H1 (cell line): ENCODE results near the gene HCK. TPM values are rescaled to one million over a fixed set of nuclear protein-coding genes. Genes with fewer than 3 reads are reported as not detected.
A peak's percentile ranks its signal among the peaks of the same experiment; 100 is the strongest.

Source experiments
- CTCF ChIA-PET: fragments of 300-600 bp; sonication (Branson Sonifier 250); formaldehyde crosslinking; loops from one replicate; lab custom pipeline; 2021; ENCODE audit not compliant: partially characterized antibody; lab: Charles Lee
- POLR2A ChIA-PET: fragments of 300-600 bp; sonication (Branson Sonifier 250); formaldehyde crosslinking; loops from one replicate; lab custom pipeline; 2021; ENCODE audit warnings: inconsistent platforms; ENCODE audit not compliant: partially characterized antibody; lab: Charles Lee
- DNase-seq, 2 experiments: peaks; one replicate each; pipeline versions ENCODE4 v3.0.0 to v3.0.0-alpha.2; 2010 to 2022; ENCODE audit warnings: low spot score in 2 of 2, low read depth in 1 of 2, mixed read lengths in 1 of 2
- FAIRE-seq: peaks from 2 replicates; lab custom pipeline; 2011; peaks lifted over from hg19 to GRCh38; lab: Jason Lieb, UNC
- H2AFZ ChIP-seq: 2 replicates; pipeline ENCODE4 v1.8.1; 2012; ENCODE audit warnings: low read length, inconsistent platforms
- H2AK5ac ChIP-seq: 2 replicates; pipeline ENCODE4 v1.6.1; 2013; ENCODE audit warnings: low read depth, low read length
- H2BK120ac ChIP-seq: replicated peaks from 2 replicates; pipeline ENCODE3; 2013; ENCODE audit warnings: low read depth, low read length, inconsistent platforms
- H2BK12ac ChIP-seq: 2 replicates; pipeline ENCODE4 v1.6.1; 2013; ENCODE audit warnings: low read depth, low read length
- H2BK15ac ChIP-seq: 2 replicates; pipeline ENCODE4 v1.6.1; 2013; ENCODE audit warnings: low read length
- H2BK20ac ChIP-seq: 2 replicates; pipeline ENCODE4 v1.6.1; 2013; ENCODE audit warnings: low read length
- H2BK5ac ChIP-seq: 2 replicates; pipeline ENCODE4 v1.6.1; 2013; ENCODE audit warnings: low read depth, low read length
- H3K14ac ChIP-seq: 2 replicates; pipeline ENCODE4 v1.6.1; 2013; ENCODE audit warnings: inconsistent platforms; ENCODE audit not compliant: insufficient read length
- H3K18ac ChIP-seq: 2 replicates; pipeline ENCODE4 v1.6.1; 2013; ENCODE audit warnings: low read length; ENCODE audit errors: extremely low read depth
- H3K23ac ChIP-seq: 2 replicates; pipeline ENCODE4 v1.6.1; 2013; ENCODE audit warnings: inconsistent platforms; ENCODE audit not compliant: insufficient read length
- H3K23me2 ChIP-seq: 2 replicates; pipeline ENCODE4 v1.6.1; 2013; ENCODE audit warnings: low read depth, low read length
- H3K27ac ChIP-seq: 2 replicates; pipeline ENCODE4 v1.6.1; 2011; ENCODE audit warnings: low read depth, low read length, inconsistent platforms
- H3K27me3 ChIP-seq, 4 experiments: replicated peaks in 1 of 4; 1 replicate in 1 of 4; 2 replicates in 3 of 4; pipeline versions ENCODE4 v1.6.1 to v1.8.1; 2011 to 2013; ENCODE audit warnings: low read length in 3 of 4, mild to moderate bottlenecking in 3 of 4, inconsistent platforms in 2 of 4, mixed read lengths in 2 of 4, moderate library complexity in 1 of 4; ENCODE audit not compliant: control insufficient read depth in 3 of 4, insufficient read depth in 3 of 4; ENCODE audit errors: extremely low read depth in 1 of 4
- H3K36me3 ChIP-seq, 4 experiments: 2 replicates each; pipeline versions ENCODE4 v1.6.1 to v1.8.1; 2011 to 2013; ENCODE audit warnings: mild to moderate bottlenecking in 4 of 4, low read length in 3 of 4, moderate library complexity in 2 of 4, control low read depth in 1 of 4, inconsistent platforms in 1 of 4; ENCODE audit not compliant: insufficient read depth in 4 of 4, control insufficient read depth in 2 of 4
- H3K4ac ChIP-seq: replicated peaks from 2 replicates; pipeline ENCODE3; 2013; ENCODE audit warnings: low read length, low read depth, mixed read lengths, inconsistent platforms; ENCODE audit not compliant: insufficient read length
- H3K4me1 ChIP-seq, 4 experiments: replicated peaks in 1 of 4; 1 replicate in 1 of 4; 2 replicates in 3 of 4; pipeline versions ENCODE4 v1.6.1 to v1.8.1; 2011 to 2013; ENCODE audit warnings: low read length in 3 of 4, inconsistent platforms in 2 of 4, mixed read lengths in 1 of 4; ENCODE audit not compliant: insufficient read depth in 4 of 4, control insufficient read depth in 3 of 4
- H3K4me2 ChIP-seq, 2 experiments: 2 replicates each; pipeline versions ENCODE4 v1.6.1 to v1.8.1; 2011 to 2013; ENCODE audit warnings: low read depth in 2 of 2, low read length in 2 of 2, control low read depth in 1 of 2, inconsistent platforms in 1 of 2, mild to moderate bottlenecking in 1 of 2; ENCODE audit not compliant: insufficient read depth in 1 of 2
- H3K4me3 ChIP-seq, 4 experiments: fragments of 200-600, 300-600 bp in 1 of 4; sonication (generic), shearing (Covaris generic), sonication (Bioruptor Twin) in 1 of 4; 2 replicates each; pipeline versions ENCODE4 v1.5.1 to v1.8.1; 2011 to 2016; ENCODE audit warnings: low read length in 4 of 4, low read depth in 3 of 4, control low read depth in 2 of 4, inconsistent platforms in 2 of 4, mild to moderate bottlenecking in 2 of 4, mixed read lengths in 1 of 4, moderate library complexity in 1 of 4; ENCODE audit not compliant: insufficient read depth in 2 of 4; ENCODE audit errors: extremely low read depth in 1 of 4
- H3K56ac ChIP-seq: replicated peaks from 2 replicates; pipeline ENCODE3; 2013; ENCODE audit warnings: low read depth, mild to moderate bottlenecking, mixed read lengths, low read length, inconsistent platforms; ENCODE audit not compliant: insufficient read length
- H3K79me1 ChIP-seq: 2 replicates; pipeline ENCODE4 v1.6.1; 2013; ENCODE audit warnings: low read depth, low read length, control low read depth
- H3K79me2 ChIP-seq, 2 experiments: 2 replicates each; pipeline versions ENCODE4 v1.6.1 to v1.8.1; 2012 to 2013; ENCODE audit warnings: low read length in 2 of 2, mild to moderate bottlenecking in 2 of 2, inconsistent platforms in 1 of 2; ENCODE audit not compliant: insufficient read depth in 2 of 2, control insufficient read depth in 1 of 2
- H3K9ac ChIP-seq, 4 experiments: replicated peaks in 1 of 4; 1 replicate in 1 of 4; 2 replicates in 3 of 4; pipeline versions ENCODE4 v1.6.1 to v1.8.1; 2011 to 2013; ENCODE audit warnings: low read depth in 3 of 4, low read length in 3 of 4, control low read depth in 2 of 4, mild to moderate bottlenecking in 2 of 4, moderate library complexity in 2 of 4, inconsistent platforms in 1 of 4; ENCODE audit errors: extremely low read depth in 1 of 4
- H3K9me3 ChIP-seq, 2 experiments: 2 replicates each; pipeline versions ENCODE4 v1.6.1 to v1.8.1; 2012 to 2013; ENCODE audit warnings: mild to moderate bottlenecking in 2 of 2, moderate library complexity in 2 of 2, control low read depth in 1 of 2, inconsistent platforms in 1 of 2, low read depth in 1 of 2, low read length in 1 of 2, mixed read lengths in 1 of 2; ENCODE audit not compliant: insufficient read depth in 2 of 2
- H4K20me1 ChIP-seq, 2 experiments: replicated peaks in 1 of 2; 2 replicates each; pipeline versions ENCODE3 to v1.8.1; 2011 to 2013; ENCODE audit warnings: inconsistent platforms in 2 of 2, low read length in 2 of 2, mild to moderate bottlenecking in 1 of 2; ENCODE audit not compliant: insufficient read depth in 2 of 2, control insufficient read depth in 1 of 2
- H4K5ac ChIP-seq: 2 replicates; pipeline ENCODE4 v1.6.1; 2013; ENCODE audit warnings: low read length, low read depth, mixed read lengths, inconsistent platforms; ENCODE audit not compliant: insufficient read length
- H4K8ac ChIP-seq: 2 replicates; pipeline ENCODE4 v1.8.0; 2013; ENCODE audit warnings: mild to moderate bottlenecking, moderate library complexity, low read length, inconsistent platforms; ENCODE audit not compliant: insufficient read depth; ENCODE audit errors: extremely low read depth
- H4K91ac ChIP-seq: replicated peaks from 2 replicates; pipeline ENCODE3; 2013; ENCODE audit warnings: low read length, mixed read lengths, inconsistent platforms; ENCODE audit not compliant: insufficient read length
- ATF2 ChIP-seq: IDR thresholded peaks from 2 replicates; pipeline ENCODE4 v1.6.1; 2012; ENCODE audit warnings: low read length, inconsistent platforms
- CBX5 ChIP-seq: fragments of 300-800, 300-1000 bp; sonication (generic); IDR thresholded peaks from 2 replicates; pipeline ENCODE4 v1.7.1; 2016; ENCODE audit warnings: antibody characterized with exemption, low read length, low read depth
- FOSL1 ChIP-seq: IDR thresholded peaks from 2 replicates; pipeline ENCODE4 v1.6.1; 2011; ENCODE audit warnings: mild to moderate bottlenecking, low read depth, low read length, moderate library complexity; ENCODE audit not compliant: insufficient read depth
- POLR2AphosphoS5 ChIP-seq: IDR thresholded peaks from 2 replicates; pipeline ENCODE4 v1.6.1; 2011; ENCODE audit warnings: low read depth, low read length
- SIN3A ChIP-seq, 2 experiments: IDR thresholded peaks in 1 of 2; conservative IDR thresholded peaks in 1 of 2; 2 replicates each; pipeline ENCODE4 v1.6.1; 2011 to 2012; ENCODE audit warnings: low read length in 2 of 2, improper control_type of control experiment in 1 of 2, low read depth in 1 of 2, mild to moderate bottlenecking in 1 of 2
- SP4 ChIP-seq: IDR thresholded peaks from 2 replicates; pipeline ENCODE4 v1.6.1; 2012; ENCODE audit warnings: low read length, inconsistent platforms
- SRF ChIP-seq: IDR thresholded peaks from 2 replicates; pipeline ENCODE4 v1.6.1; 2011; ENCODE audit warnings: mild to moderate bottlenecking, low read depth, low read length, moderate library complexity
- TCF12 ChIP-seq: IDR thresholded peaks from 2 replicates; pipeline ENCODE4 v1.6.1; 2011; ENCODE audit warnings: low read depth, mild to moderate bottlenecking, low read length
- WGBS, 2 experiments: shearing (Covaris generic) in 1 of 2; methylation state at CpG; one replicate each; pipeline versions ENCODE4 v1.1.6 to v1.1.7; 2013 to 2015; ENCODE audit warnings: low lambda C conversion rate in 2 of 2, mixed read lengths in 2 of 2, inconsistent platforms in 1 of 2, low coverage in 1 of 2, missing lambda C conversion rate in 1 of 2; ENCODE audit not compliant: insufficient replicate concordance in 2 of 2, insufficient coverage in 1 of 2, insufficient read length in 1 of 2; ENCODE audit errors: extremely low coverage in 1 of 2, missing lambda C conversion rate in 1 of 2; 5-methylcytosine and 5-hydroxymethylcytosine counted together
- polyA plus RNA-seq, 7 experiments: library from polyadenylated mRNA; depleted of rRNA in 3 of 7; stranded (reverse) in 5 of 7; unstranded in 2 of 7; fragments of >200 nt in 5 of 7; fragments of 200-250 nt in 2 of 7; gene quantifications; 1 replicate in 5 of 7; 2 replicates in 1 of 7; 4 replicates in 1 of 7; pipeline versions ENCODE4 v1.2.1 to v1.2.3, GENCODE V29; 2011 to 2013; ENCODE audit warnings: missing spikeins in 2 of 7, mixed read lengths in 2 of 7
- total RNA-seq: library from RNA; stranded (reverse); fragmentation: NEBNext Ultra II Directional; extraction: Animal tissue kit (Norgen Biotek cat#: 25700); gene quantifications from 2 replicates; pipeline ENCODE4 v1.2.1, GENCODE V29; 2021

The HCK gene
- total and polyA plus RNA-seq, 2 of the 8 experiments (the other 6 are each of a cell fraction or from before 2014, with no cell fraction given) = 0.37 to 4.3 TPM

- Histone ChIP-seq H3K4ac (no peak overlapping the region), H3K23me2 (peaks cover 8% of the 10 kb centered on the region), H3K9me3 (no peaks in the 10 kb centered on the region; a peak in 1 of 4 replicates), H2BK15ac (peak overlapping the region; percentile 99; the same call in 1 of the 2 replicates), H3K27ac (peak overlapping the region; percentile 73; the same call in 1 of the 2 replicates), H3K79me2 (no peaks in the 10 kb centered on the region), H3K27me3 (peaks cover 0 to 8% (median under 1%) of the 10 kb centered on the region in 4 experiments; a peak in 4 of 7 replicates), H3K56ac (peak overlapping the region; percentile 50), H2BK5ac (peak overlapping the region; percentile 99), H4K20me1 (no peaks in the 10 kb centered on the region), H4K8ac (peak overlapping the region; percentile 60), H4K91ac (peak overlapping the region; percentile 61), H3K18ac (peak overlapping the region; percentile 100), H3K14ac (no peak overlapping the region), H2BK20ac (0 out of 2 replicates have a peak overlapping the region, but pooled peaks have one; percentile 90), H2AFZ (peak overlapping the region; percentile 97; the same call in 1 of the 2 replicates), H3K4me2 (peak overlapping the region; percentile 82 to 100), H3K79me1 (no peaks in the 10 kb centered on the region), H4K5ac (peak overlapping the region; percentile 93), H3K4me3 (peak overlapping the region; percentile 67 to 89 (median 76)), H2BK12ac (peak overlapping the region; percentile 92; the same call in 1 of the 2 replicates), H3K36me3 (no peaks in the 10 kb centered on the region), H3K23ac (no peak overlapping the region), H2BK120ac (no peak overlapping the region), H3K9ac (peak overlapping the region; percentile 70 to 89 (median 77); a peak in 6 of 7 replicates), H3K4me1 (peaks cover 0 to 10% (median 7%) of the 10 kb centered on the region in 4 experiments; a peak in 5 of 7 replicates), H2AK5ac (no peak overlapping the region)
- WGBS, 2 experiments = 1% methylated on average over 47 of the region's 67 CpGs; no CpG with 5 or more reads in 1 of the 2 experiments
- ChIA-PET CTCF (interaction anchor here (0.8 to 5.9 kb wide), 33 partner anchors 8 to 195 kb away, joined by 3 to 85 read pairs (median 5); partner anchors contain the start of genes FOXS1 and PDRG1), POLR2A (interaction anchor here (0.7 to 2.3 kb wide), 7 partner anchors 10 to 147 kb away, joined by 3 to 8 read pairs (median 3); partner anchors contain the start of gene PDRG1)
- DNase-seq (peak; percentile 57 to 99), FAIRE-seq (peak; percentile 65)
- TF ChIP-seq SIN3A (conservative IDR thresholded peaks at IDR 0.05 in 1 of 2, IDR thresholded peaks at IDR 0.05 in 1 of 2; ENCODE audit: low read depth in 1 of 2, low read length in 2 of 2) (peak in 1 of 2 experiments; percentile 59; a peak in 2 of 4 replicates), SRF (no peak), ATF2 (0 out of 2 replicates have a peak, but pooled peaks have one; percentile 22), POLR2AphosphoS5 (peak; percentile 43; the same call in 1 of the 2 replicates), FOSL1 (no peak), SP4 (peak; percentile 86; the same call in 1 of the 2 replicates), TCF12 (no peak), CBX5 (no peak)
These were observed 33.5 kb upstream of the HCK start for GRCh38 chr20:32018269-32019155.
